ENCODE results near the gene TSPAN19.

DNA sequence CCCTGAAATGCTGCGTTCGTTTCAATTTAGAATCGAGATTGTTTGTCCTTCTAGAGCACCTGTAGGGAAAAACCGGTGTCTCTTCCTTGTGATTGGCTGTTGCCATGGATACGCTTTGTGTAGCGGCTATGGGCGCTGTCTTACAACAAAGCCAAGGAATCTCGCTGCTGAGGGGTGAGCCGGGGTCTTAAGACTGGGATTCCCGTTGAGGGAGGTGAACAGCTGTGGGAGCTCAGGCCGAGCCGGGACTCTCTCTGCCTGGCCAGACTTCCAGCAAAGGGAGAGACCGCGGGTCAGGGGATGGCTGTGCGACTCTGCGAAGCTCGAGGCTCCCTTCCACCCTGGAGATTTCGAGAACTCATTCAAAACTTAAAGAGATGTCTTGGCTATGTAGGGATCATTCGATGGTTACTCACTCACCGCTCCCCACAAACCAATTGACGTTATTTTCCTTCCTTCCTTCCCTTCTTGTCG, at the start of gene TSPAN19, which contains the start of gene LRRIQ1:
- TF ChIP-seq ARHGAP35 (IDR thresholded peaks at IDR 0.05; ENCODE audit: partially characterized antibody) (no peak), ZBTB17 (CRISPR knock-in tag; IDR thresholded peaks at IDR 0.05) (no peak), ZNF12 (CRISPR knock-in tag; IDR thresholded peaks at IDR 0.05) (no peak), POLR2AphosphoS5 (IDR thresholded peaks at IDR 0.05; ENCODE audit: control insufficient read depth, insufficient read depth, low read depth, low read length) (no peak), TARDBP (IDR thresholded peaks at IDR 0.05) (no peak)
- TF ChIP-seq, protein P1, sequence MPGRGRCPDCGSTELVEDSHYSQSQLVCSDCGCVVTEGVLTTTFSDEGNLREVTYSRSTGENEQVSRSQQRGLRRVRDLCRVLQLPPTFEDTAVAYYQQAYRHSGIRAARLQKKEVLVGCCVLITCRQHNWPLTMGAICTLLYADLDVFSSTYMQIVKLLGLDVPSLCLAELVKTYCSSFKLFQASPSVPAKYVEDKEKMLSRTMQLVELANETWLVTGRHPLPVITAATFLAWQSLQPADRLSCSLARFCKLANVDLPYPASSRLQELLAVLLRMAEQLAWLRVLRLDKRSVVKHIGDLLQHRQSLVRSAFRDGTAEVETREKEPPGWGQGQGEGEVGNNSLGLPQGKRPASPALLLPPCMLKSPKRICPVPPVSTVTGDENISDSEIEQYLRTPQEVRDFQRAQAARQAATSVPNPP (IDR thresholded peaks at IDR 0.05; ENCODE audit: borderline replicate concordance, insufficient read depth, insufficient read length) = no peak

Measured in K562 (cell line).